NCI-H446 treated with DMSO at 0.1 percent for 48 hours (cell line): ENCODE results near the gene DNAH7.
A peak's percentile ranks its signal among the peaks of the same experiment; 100 is the strongest.

Source experiments
- DNase-seq: peaks from one replicate; lab custom pipeline; 2025; lab: John Stamatoyannopoulos, UW

The DNAH7 gene

GRCh38 chr2:196077821-196078220 lies 9.2 kb upstream of the DNAH7 start:
- no peak for DNase-seq

DNA sequence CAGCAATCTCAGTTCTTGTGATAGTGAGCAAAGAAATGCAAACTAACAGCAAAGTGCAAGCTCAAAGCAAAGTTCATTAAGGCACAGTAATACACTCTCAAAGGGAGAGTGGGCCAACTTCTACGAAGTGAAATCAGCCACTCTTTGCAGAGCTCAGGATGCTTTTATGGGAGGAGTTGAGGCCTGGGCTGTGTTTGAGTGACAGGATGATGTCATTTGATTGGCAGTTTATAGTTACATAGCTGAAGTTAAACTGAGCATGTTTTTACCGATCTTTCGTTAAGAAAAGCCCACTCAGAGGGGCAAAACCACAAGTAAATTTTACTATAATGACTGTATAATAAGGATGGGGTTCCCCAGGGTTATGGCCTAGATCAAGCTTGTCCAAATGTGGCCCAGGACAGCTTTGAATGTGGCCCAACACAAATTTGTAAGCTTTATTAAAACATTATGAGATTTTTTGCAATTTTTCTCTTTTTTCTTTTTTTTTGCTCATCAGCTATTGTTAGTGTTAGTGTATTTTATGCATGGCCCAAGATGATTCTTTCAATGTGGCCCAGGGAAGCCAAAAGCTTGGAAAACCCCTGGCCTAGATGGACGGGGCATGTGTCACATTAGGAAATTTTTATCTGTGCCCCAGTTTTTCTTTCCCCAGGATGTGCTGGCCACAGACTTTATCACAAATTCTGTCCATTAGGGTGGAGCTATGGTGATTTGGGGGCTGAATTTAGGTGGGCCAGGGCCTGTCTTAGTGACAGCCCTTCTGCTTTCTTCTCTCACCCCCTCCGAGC lies 8.3 kb upstream of the DNAH7 start:
- DNase-seq: no peak

DNA sequence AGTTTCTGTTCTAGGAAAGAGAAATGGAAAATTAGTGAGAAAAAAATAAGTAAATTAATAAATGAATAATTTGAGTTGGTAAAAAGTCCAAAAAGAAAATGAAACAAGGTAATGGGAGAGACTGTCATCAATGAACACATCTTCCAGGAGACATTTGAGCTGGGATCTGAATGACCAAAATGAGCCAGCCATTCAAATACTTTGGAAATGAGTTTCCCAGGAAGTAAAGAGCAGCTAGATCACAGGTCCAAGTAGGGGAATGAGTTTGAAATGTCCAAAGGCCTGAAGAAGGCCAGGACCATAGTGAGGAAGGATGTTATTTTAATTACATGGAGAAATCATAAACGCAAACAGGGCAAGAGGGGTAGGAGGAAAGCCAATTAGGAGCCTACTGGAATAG lies 6.6 kb upstream of the DNAH7 start:
- no peak for DNase-seq

DNA sequence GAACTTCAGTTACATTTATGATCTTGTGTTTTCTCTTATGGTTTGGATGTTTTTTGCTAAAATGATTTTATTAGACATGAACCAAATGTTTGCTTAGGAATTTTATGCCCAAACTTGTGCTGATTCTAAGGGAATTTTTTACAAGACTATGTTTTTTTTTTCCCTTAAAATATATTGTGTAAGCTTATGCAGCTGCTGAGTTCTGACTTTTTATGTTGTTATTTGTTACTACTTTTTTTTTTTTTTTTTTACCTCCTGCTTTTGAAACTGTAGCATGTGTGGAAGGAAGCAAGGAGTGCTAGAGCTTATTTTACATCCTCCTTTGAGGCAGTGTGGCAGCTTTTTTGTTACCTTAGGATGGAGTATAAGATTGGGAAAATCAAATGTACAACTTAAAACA lies 6.0 kb upstream of the DNAH7 start:
- no peak for DNase-seq

- no peak for DNase-seq
Observed at GRCh38 chr2:196073521-196073920, 4.9 kb upstream of the DNAH7 start.

DNA sequence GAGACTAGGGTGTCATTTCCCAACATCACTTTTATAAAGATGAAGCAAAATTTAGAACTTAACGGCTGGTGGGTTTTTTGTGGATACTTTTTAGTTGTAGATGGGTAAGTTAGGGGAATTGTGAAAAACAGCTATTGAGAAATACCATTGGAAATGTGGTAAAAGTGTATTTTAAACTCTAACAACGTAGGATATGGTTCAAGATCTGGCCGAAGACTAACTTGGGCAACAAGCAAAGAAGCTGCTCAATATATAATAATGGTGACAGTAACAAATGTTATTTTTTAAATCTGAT lies 1.6 kb downstream of the DNAH7 start:
- DNase-seq: no peak

- peak; percentile 19 for DNase-seq
Observed at GRCh38 chr2:196066291-196067087, 2.1 kb downstream of the DNAH7 start.

GRCh38 chr2:196063773-196064172 lies 4.9 kb downstream of the DNAH7 start:
- DNase-seq: no peak

DNA sequence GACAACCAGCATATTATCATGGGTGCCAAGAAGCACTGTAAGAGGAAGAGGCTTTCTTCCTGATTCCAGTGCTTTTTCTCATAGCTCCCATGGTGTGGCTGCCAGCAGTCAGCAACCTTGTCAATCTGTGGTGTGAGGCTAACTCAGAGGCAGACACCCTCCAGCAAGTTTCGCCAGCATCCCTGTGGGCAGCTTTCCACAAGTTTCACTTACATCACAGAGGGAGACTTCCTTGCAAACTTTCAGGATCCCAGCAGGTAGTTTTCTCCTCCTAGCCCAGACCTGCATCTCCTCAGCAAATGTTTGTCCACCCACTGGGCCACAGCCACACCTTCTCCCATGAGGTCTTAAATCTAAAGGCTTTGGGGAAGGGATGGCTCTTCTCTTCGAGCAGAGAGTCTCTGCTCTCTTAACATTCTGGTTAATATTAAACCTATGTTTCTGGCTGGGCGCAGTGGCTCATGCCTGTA lies 9.1 kb downstream of the DNAH7 start:
- DNase-seq: no peak

- no peak for DNase-seq
Observed at GRCh38 chr2:196054631-196055030, 14.0 kb downstream of the DNAH7 start.

GRCh38 chr2:196046123-196046917 lies 22.3 kb downstream of the DNAH7 start:
- DNase-seq: no peak

DNA sequence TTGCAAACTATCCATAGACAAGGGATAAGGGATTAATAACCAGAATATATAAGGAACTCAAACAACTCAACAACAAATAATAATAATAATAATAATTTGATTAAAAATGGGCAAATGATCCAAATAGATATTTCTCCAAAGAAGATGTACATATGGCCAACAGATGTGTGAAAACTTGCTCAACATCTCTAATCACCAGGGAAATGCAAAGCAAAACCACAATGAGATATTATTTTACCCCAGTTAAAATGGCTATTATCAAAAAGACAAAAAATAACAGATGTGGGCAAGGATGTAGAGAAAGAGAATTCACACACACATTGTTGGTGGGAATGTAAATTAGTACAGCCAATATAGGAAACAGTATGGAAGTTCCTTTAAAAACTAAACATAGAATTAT lies 26.9 kb downstream of the DNAH7 start:
- DNase-seq: no peak

GRCh38 chr2:196040218-196040617 lies 28.4 kb downstream of the DNAH7 start:
- DNase-seq: no peak

- DNase-seq: no peak
Observed at GRCh38 chr2:196036442-196036841, 32.2 kb downstream of the DNAH7 start.

DNA sequence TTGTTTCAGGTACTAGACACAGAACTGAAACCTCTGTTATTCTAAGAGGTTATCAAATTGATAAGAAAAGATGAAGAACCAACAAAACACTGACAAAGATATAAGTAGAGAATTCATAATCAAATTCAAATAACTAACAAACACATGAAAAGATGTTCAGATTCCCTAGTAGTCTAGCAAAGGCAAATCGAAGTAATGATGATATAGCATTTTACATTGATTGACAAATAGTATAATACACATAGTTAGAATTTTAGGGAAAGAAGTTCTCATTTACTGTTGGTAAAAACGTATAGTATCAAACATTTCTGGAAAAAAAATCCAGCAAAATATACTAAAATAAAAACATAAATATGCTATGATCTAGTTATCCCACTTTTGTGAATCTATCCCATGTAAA lies 50.6 kb downstream of the DNAH7 start:
- no peak for DNase-seq

- no peak for DNase-seq
Observed at GRCh38 chr2:196012314-196012713, 56.3 kb downstream of the DNAH7 start.

GRCh38 chr2:196000551-196000950 lies 68.1 kb downstream of the DNAH7 start:
- DNase-seq: no peak

DNA sequence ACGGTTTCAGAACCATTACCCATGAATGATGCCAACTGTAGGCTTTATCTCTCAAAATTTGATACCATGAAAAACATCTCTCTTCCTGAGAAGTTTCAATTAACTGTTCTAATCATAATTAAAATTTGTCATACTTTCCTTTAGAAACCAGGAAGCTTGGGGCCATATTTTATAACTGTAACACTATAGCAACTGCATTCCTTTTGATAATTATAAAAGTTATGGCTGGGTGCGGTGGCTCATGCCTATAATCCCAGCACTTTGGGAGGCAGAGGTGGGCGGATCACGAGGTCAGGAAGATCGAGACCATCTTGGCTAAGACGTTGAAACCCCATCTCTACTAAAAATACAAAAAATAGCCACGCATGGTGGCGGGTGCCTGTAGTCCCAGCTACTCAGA lies 70.6 kb downstream of the DNAH7 start:
- no peak for DNase-seq

DNA sequence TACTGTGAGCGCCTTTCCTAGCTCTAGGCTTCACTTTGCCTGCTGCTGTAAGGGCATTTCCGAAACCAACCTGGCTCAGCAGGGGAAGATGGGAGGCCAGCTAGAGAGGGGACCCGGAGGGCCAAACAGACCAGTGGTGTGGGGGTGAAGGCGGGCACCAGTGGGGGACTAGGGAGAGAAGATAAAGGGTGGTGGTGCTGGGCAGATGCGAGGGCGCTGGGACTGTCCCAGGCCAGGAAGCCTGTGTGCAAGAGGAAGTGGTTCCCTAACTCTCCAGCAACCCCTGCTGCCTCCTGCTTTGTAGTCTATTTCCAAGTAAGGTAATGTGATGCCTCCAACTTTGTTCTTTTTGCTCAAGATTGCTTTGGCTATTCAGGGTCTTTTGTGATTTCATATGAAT lies 73.1 kb downstream of the DNAH7 start:
- no peak for DNase-seq

- DNase-seq: no peak
Observed at GRCh38 chr2:195993623-195994022, 75.0 kb downstream of the DNAH7 start.

DNA sequence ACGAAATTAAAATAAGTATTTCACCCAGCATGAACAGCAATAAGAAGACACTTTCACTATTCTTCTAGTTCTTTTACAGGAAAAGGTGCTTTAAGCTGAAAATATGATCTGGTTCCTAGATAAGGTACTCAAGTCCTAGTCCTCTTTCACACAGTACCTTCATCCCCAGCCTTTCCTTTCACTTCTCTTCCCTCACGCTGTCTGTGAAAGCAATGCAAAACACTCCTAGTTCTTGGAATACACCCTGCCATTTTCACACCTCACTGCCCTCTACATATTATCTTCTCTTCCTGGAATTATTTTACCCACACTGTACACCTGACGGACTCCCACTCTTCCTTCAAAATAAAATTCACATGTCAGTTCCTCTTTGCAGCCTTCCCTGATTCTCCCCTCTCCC lies 82.9 kb downstream of the DNAH7 start:
- no peak for DNase-seq

DNA sequence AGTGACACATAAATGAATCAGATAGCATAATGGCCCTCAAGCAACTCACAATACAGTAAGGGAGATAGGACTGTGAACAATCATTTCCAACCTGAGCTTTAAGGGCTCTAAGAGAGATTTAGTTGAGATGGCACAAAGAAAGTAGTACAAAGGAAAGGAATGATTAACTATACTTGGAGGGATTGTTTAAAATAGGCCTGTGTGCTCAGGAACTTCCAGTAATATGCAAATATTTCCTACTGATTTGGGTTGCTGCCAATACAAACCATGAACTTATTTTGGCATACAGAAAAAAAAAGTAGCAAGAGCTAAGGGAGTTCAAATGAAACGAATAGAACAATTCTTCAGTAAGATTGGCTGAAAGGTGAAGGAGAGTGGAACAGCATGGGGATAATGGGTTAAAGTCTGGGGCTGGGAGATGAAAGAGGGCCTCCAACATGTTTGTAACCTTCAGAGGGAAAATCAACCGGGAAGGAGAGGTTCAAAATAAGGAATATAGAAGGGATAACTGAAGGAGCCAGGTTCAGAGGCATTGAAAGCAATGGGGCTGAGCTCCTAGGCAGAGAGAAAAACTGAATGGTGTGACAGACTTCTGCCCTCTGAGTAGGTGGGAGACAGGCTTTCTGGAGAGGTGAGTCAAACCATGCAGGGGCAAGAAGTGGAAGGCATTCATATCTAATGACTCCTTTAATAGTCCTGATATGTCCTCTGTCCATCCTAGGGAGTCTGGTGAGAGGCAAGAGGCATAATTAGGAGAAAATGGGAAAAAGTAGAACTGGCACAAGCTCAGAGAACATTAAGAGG lies 83.5 kb downstream of the DNAH7 start:
- no peak for DNase-seq
